ENCODE measurements around the gene CTNNA3. TPM values are rescaled to one million over a fixed set of nuclear protein-coding genes. Genes with fewer than 3 reads are reported as not detected.

CTNNA3 gene
- total RNA-seq, 1 donor from 2014 or later: not detected

DNA sequence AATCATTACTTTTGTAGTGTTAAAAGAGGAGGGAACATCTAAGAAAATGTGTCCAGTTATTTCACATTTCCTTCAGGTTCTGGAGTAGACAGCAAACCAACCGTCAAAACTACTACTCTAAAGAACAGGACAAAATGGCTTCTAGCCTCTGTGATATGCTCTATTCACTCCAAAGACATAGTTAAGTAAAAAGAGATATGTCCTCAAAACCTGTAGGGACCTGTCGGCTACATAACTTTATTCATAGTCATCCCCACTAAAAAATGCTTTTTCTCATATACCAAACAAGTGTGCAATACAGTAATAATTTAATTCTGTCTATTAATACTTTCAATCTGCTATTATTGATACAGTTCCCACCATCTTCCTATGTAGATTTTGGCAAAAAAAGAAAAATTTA is 1412.9 kb downstream of the CTNNA3 start:
- TF ChIP-seq, protein P1, sequence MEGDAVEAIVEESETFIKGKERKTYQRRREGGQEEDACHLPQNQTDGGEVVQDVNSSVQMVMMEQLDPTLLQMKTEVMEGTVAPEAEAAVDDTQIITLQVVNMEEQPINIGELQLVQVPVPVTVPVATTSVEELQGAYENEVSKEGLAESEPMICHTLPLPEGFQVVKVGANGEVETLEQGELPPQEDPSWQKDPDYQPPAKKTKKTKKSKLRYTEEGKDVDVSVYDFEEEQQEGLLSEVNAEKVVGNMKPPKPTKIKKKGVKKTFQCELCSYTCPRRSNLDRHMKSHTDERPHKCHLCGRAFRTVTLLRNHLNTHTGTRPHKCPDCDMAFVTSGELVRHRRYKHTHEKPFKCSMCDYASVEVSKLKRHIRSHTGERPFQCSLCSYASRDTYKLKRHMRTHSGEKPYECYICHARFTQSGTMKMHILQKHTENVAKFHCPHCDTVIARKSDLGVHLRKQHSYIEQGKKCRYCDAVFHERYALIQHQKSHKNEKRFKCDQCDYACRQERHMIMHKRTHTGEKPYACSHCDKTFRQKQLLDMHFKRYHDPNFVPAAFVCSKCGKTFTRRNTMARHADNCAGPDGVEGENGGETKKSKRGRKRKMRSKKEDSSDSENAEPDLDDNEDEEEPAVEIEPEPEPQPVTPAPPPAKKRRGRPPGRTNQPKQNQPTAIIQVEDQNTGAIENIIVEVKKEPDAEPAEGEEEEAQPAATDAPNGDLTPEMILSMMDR (IDR thresholded peaks at IDR 0.05; ENCODE audit: insufficient read depth, low read length, severe bottlenecking): no peak
- peak; percentile 70 for DNase-seq (ENCODE audit: low read depth)
- no peak for FAIRE-seq
- H3K4me3 ChIP-seq (ENCODE audit: low read depth, low read length): no peak overlapping the region
- H3K27me3 ChIP-seq (ENCODE audit: control insufficient read depth, insufficient read depth, low read length): no peaks in the 10 kb centered on the region
- H3K36me3 ChIP-seq (ENCODE audit: control insufficient read depth, insufficient read depth, low read length): no peaks in the 10 kb centered on the region

DNA sequence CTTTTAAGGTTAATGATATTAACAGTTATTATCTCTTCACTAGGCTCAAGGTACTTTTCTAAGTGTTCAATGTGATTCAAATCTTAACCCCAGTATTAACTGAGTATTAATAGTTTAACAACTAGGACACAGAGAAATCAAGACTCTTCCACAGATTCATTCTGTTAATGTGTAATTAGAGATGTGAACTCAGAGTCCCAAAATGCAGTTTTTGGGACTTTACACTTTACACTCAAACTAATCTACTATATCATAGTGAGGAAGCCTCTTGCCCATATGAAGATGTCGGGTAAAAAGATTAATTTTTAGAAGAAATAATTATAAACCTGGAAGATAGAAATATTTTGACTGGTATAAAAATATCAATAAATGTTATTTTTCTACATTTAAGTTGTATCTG is 1414.7 kb downstream of the CTNNA3 start:
- DNase-seq (ENCODE audit: low read depth) (no peak), FAIRE-seq (no peak)
- H3K36me3 ChIP-seq (ENCODE audit: control insufficient read depth, insufficient read depth, low read length): no peaks in the 10 kb centered on the region
- TF ChIP-seq, protein P1 (IDR thresholded peaks at IDR 0.05; ENCODE audit: insufficient read depth, low read length, severe bottlenecking): no peak
- H3K4me3 ChIP-seq (ENCODE audit: low read depth, low read length): no peak overlapping the region
- no peaks in the 10 kb centered on the region for H3K27me3 ChIP-seq (ENCODE audit: control insufficient read depth, insufficient read depth, low read length)

DNA sequence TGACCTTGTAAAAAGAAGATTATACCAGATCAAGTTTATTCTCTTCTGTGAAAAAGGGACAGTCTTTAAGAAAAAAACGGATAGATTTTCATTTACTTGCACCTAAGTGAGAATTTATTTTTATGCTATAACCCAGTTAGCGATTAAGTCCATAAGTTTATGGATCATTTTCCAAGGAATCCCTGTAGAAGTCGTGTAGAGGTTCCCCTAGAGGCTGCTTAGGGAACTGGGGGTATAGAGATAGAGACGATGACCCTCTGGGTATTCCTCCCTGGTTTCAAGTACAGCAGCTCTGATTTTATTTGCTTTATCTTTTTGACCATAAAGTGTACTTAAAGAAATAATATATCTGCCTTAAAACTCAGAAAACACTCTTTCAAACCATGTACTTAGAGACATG is 1418.5 kb downstream of the CTNNA3 start:
- FAIRE-seq: no peak
- Histone ChIP-seq H3K36me3 (ENCODE audit: control insufficient read depth, insufficient read depth, low read length) (no peaks in the 10 kb centered on the region), H3K27me3 (ENCODE audit: control insufficient read depth, insufficient read depth, low read length) (no peaks in the 10 kb centered on the region), H3K4me3 (ENCODE audit: low read depth, low read length) (no peak overlapping the region)
- DNase-seq (ENCODE audit: low read depth): no peak
- TF ChIP-seq, protein P1 (IDR thresholded peaks at IDR 0.05; ENCODE audit: insufficient read depth, low read length, severe bottlenecking): no peak

DNA sequence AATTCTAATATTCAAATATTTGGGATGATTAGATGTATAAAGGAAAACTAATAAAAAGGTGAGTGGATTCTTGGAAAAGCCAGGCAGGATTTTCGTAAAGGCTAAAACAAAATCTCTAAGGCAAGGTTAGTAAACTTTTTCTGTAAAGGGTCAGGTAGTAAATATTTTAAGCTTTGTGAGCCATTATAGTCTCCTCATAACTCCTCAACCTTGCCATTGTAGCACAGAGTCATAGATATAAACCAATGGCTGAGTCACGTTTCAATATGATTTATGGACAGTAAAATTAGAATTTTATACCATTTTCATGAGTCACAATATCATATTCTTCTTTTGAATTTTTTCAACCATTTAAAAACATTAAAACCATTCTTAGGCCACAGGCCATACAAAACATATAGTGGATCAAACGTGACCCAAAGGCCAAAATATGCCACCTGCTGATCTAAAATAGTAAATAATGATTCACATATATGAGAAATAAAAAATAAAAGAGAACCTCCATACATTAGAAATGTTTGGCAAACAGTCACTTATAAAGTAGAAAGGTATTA is 1422.0 kb downstream of the CTNNA3 start:
- Histone ChIP-seq H3K4me3 (ENCODE audit: low read depth, low read length) (no peak overlapping the region), H3K36me3 (ENCODE audit: control insufficient read depth, insufficient read depth, low read length) (no peaks in the 10 kb centered on the region), H3K27me3 (ENCODE audit: control insufficient read depth, insufficient read depth, low read length) (no peaks in the 10 kb centered on the region)
- DNase-seq (ENCODE audit: low read depth) (no peak), FAIRE-seq (no peak)
- TF ChIP-seq, protein P1 (IDR thresholded peaks at IDR 0.05; ENCODE audit: insufficient read depth, low read length, severe bottlenecking): no peak

DNA sequence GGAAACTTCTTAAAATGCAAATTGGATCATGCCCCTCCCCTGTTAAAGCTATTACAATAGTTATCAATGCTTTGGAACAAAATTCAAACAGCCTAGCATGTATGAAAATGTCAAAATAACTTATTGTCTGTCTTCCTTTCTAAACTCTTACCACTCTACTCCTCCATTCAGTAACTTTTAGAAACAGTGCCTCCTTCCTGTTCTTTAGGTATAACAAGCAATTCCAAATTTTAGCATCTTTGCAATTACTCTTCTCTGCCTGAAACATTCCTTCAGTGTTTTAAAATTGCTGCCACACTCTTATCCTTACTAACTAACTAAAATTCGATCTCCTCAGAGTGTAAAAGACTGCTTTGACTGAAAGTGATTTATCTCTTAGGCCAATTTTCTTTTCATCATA is 1430.6 kb downstream of the CTNNA3 start:
- DNase-seq (ENCODE audit: low read depth) (no peak), FAIRE-seq (no peak)
- no peak overlapping the region for H3K4me3 ChIP-seq (ENCODE audit: low read depth, low read length)
- no peaks in the 10 kb centered on the region for H3K36me3 ChIP-seq (ENCODE audit: control insufficient read depth, insufficient read depth, low read length)
- TF ChIP-seq, protein P1 (IDR thresholded peaks at IDR 0.05; ENCODE audit: insufficient read depth, low read length, severe bottlenecking): no peak
- H3K27me3 ChIP-seq (ENCODE audit: control insufficient read depth, insufficient read depth, low read length): no peaks in the 10 kb centered on the region

DNA sequence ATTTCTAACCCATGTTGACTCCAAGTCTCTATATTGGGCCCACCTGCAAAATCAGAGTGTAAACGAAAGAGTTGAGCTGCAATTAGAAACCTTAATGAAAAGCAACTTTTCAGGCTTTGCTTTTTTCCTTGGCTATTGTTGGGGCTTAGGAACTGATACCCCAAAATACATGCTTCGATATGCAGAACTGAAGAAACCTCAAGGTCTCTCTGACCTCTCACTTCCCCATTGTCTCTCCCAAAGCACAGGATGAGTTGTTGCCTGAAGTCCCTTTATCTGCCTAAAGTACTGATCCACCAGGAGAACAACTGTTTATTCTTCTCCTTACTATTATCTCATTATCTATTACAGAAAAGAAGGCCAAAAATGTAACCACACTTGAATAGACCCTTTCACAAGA is 1436.2 kb downstream of the CTNNA3 start:
- FAIRE-seq (no peak), DNase-seq (ENCODE audit: low read depth) (no peak)
- TF ChIP-seq, protein P1 (IDR thresholded peaks at IDR 0.05; ENCODE audit: insufficient read depth, low read length, severe bottlenecking): no peak
- H3K27me3 ChIP-seq (ENCODE audit: control insufficient read depth, insufficient read depth, low read length): no peaks in the 10 kb centered on the region
- H3K4me3 ChIP-seq (ENCODE audit: low read depth, low read length): no peak overlapping the region
- H3K36me3 ChIP-seq (ENCODE audit: control insufficient read depth, insufficient read depth, low read length): no peaks in the 10 kb centered on the region
